Nephron progenitor cell (in vitro differentiated cells): ENCODE data around the gene GPR160.

ENCODE experiments used
- DNase-seq: peaks from one replicate; pipeline ENCODE4 v3.0.0; 2021
- H3K27ac Mint-ChIP-seq: 2 replicates; pipeline ENCODE4 v1.8.0; 2021; ENCODE audit warnings: mild to moderate bottlenecking, moderate library complexity, mixed read lengths
- H3K27me3 Mint-ChIP-seq: 2 replicates; pipeline ENCODE4 v1.8.0; 2021; ENCODE audit warnings: mild to moderate bottlenecking, low read depth, mixed read lengths; ENCODE audit not compliant: poor library complexity
- H3K36me3 Mint-ChIP-seq: 2 replicates; pipeline ENCODE4 v1.8.0; 2021; ENCODE audit warnings: low read depth, mixed read lengths
- H3K4me1 Mint-ChIP-seq: 2 replicates; pipeline ENCODE4 v1.8.0; 2021; ENCODE audit warnings: mixed read lengths
- H3K4me3 Mint-ChIP-seq: 2 replicates; pipeline ENCODE4 v1.8.0; 2021; ENCODE audit warnings: mild to moderate bottlenecking, moderate library complexity, mixed read lengths
- H3K9me3 Mint-ChIP-seq: 2 replicates; pipeline ENCODE4 v1.8.0; 2021; ENCODE audit warnings: mild to moderate bottlenecking, moderate library complexity, mixed read lengths
- TF ChIP-seq, protein P1 (sequence below): fragments of 200-600 bp; sonication (generic); IDR thresholded peaks from 2 replicates; pipeline ENCODE4 v1.5.0; 2021; ENCODE audit warnings: antibody characterized with exemption

GPR160 gene

DNA sequence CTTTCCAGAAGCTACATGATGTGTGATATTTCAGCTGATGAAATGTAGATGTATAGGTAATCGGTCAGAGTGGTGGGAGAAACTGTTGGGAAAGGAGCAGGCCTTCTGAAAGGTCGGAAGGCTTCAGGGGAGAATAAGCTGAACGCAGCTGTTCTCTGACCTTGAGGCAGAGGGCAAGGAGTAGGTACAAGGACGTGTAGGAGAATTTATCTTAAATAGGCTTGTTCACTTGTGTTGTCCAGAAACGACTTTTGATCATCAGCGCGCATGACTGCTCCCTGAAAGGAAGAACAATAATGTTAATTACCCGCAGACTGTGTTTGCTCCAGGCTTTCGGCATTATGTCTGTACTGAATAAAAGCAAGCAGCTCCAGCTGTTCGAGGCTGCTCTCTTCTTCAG lies 39.6 kb downstream of the GPR160 start:
- Mint-ChIP-seq H3K9me3 (peaks cover 29% of the 10 kb centered on the region), H3K4me1 (peaks cover 6% of the 10 kb centered on the region), H3K27me3 (peaks cover 4% of the 10 kb centered on the region), H3K4me3 (no peak overlapping the region), H3K27ac (no peak overlapping the region), H3K36me3 (peaks cover 51% of the 10 kb centered on the region)
- DNase-seq = no peak
- TF ChIP-seq, protein P1, sequence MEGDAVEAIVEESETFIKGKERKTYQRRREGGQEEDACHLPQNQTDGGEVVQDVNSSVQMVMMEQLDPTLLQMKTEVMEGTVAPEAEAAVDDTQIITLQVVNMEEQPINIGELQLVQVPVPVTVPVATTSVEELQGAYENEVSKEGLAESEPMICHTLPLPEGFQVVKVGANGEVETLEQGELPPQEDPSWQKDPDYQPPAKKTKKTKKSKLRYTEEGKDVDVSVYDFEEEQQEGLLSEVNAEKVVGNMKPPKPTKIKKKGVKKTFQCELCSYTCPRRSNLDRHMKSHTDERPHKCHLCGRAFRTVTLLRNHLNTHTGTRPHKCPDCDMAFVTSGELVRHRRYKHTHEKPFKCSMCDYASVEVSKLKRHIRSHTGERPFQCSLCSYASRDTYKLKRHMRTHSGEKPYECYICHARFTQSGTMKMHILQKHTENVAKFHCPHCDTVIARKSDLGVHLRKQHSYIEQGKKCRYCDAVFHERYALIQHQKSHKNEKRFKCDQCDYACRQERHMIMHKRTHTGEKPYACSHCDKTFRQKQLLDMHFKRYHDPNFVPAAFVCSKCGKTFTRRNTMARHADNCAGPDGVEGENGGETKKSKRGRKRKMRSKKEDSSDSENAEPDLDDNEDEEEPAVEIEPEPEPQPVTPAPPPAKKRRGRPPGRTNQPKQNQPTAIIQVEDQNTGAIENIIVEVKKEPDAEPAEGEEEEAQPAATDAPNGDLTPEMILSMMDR = no peak

DNA sequence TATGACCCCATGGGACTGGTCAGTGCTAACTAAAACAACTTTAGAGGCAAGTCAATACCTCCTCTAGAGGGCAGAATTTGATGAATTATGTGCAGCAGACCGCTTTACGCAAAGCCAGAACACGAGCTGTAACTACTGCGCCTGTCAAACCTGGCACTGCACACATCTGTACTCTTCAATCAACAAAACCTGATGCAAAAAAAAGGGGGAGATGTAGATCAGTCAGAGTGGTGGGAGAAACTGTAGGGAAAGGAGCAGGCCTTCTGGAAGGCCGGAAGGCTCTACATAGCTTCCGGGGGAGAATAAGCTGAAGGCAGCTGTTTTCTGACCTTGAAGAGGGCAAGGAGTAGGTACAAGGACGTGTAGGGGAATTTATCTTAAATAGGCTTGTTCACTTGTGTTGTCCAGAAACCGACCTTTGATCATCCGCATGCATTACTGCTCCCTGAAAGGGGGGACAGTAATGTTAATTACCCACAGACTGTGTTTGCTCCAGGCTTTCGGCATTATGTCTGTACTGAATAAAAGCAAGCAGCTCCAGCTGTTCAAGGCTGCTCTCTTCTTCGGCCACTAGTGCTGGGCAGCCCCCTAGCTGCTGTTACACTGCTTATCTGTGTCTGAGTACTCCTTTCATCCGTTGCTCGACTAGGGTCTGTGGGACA lies 41.0 kb downstream of the GPR160 start:
- H3K9me3 Mint-ChIP-seq = peaks cover 18% of the 10 kb centered on the region
- H3K36me3 Mint-ChIP-seq = peaks cover 60% of the 10 kb centered on the region
- TF ChIP-seq, protein P1 = no peak
- no peak overlapping the region for H3K4me3 Mint-ChIP-seq
- H3K27me3 Mint-ChIP-seq = peaks cover 4% of the 10 kb centered on the region
- H3K27ac Mint-ChIP-seq = peak overlapping the region; percentile 60
- peaks cover 6% of the 10 kb centered on the region for H3K4me1 Mint-ChIP-seq
- DNase-seq = no peak

DNA sequence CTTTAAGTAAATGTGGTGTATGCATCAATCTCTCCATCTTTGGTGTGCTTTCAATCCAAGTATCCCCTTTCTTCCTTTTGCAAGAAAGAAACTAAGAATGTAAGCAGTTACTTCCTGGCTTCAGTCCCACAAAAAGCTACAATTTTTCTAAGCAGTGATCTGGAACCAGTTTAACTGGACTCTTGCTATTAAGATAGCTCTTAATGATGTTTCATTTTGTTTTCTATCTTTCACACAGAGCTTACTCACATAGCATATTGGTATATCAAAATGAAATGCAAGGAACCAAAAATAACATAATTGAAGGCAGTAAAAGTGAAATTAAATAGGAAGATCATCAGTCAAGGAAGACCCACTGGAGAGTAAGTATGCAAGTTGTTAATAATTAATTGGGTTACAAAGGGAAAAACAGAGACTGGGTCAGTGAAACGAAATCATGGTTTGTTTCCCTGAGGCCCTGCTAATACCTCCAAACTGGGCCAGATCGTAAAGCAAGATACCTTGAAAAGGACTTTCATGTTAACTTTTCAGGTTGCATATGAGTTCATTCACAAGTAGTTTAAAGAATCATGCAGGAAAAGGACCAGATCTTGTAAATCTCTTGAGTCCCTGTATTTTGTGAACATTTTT lies 41.9 kb downstream of the GPR160 start:
- Mint-ChIP-seq H3K4me1 (peaks cover 6% of the 10 kb centered on the region), H3K36me3 (peaks cover 60% of the 10 kb centered on the region), H3K9me3 (peaks cover 18% of the 10 kb centered on the region), H3K27me3 (peaks cover 4% of the 10 kb centered on the region), H3K4me3 (no peak overlapping the region), H3K27ac (no peak overlapping the region)
- TF ChIP-seq, protein P1 = no peak
- DNase-seq = no peak

DNA sequence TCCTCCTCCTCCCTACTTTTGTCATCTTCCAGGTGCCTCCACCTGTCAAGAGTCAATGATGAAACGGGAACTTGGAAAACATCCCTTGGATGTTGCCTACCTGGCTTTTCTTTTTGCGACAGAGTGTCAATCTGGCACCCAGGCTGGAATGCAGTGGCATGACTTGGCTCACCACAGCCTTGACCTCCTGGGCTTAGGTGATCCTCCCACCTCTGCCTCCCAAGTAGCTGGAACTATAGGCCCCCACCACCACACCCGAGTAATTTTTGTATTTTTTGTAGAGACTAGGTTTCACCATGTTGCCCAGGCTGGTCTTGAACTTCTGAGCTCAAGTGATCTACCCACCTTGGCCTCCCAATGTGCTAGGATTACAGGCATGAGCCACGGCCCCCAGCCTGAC lies 42.8 kb downstream of the GPR160 start:
- peak overlapping the region; percentile 4 for H3K27ac Mint-ChIP-seq
- H3K27me3 Mint-ChIP-seq = peaks cover 4% of the 10 kb centered on the region
- H3K36me3 Mint-ChIP-seq = peaks cover 62% of the 10 kb centered on the region
- no peak overlapping the region for H3K4me3 Mint-ChIP-seq
- TF ChIP-seq, protein P1 = no peak
- peaks cover 6% of the 10 kb centered on the region for H3K4me1 Mint-ChIP-seq
- H3K9me3 Mint-ChIP-seq = peaks cover 15% of the 10 kb centered on the region
- DNase-seq = no peak

DNA sequence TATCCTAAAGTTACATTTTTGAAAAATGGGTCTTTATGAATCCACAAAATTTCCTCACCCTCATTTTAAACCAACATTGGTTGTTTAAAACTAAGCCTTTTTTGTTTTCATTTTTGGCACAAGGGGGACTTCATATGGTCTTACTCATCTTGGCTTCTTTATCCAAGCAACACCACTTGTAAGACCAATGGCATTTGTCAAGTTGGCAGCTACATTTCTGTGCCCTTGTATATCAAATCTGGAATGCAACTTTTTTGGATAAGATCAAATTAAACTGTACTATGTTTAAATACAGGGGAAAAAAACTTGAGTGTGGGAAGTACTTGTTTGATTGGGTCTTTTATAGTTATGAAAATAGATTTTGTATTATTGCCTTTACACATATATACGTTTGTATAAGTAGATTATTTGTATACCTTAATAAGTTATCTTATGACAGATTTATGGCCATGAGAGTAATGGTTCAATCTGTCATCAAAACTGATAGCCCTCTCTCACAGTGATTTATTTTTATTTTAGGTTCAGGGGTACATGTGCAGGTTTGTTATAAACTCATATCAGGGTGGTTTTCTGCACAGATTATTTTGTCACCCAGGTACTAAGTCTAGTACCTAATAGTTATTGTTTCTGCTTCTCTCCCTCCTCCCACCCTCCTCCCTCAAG lies 43.4 kb downstream of the GPR160 start:
- Mint-ChIP-seq H3K4me3 (no peak overlapping the region), H3K9me3 (peaks cover 11% of the 10 kb centered on the region), H3K36me3 (peaks cover 62% of the 10 kb centered on the region), H3K27ac (no peak overlapping the region), H3K4me1 (peaks cover 6% of the 10 kb centered on the region), H3K27me3 (peaks cover 4% of the 10 kb centered on the region)
- TF ChIP-seq, protein P1 = no peak
- DNase-seq = no peak
